Naive B cell (primary cell): ENCODE data around the gene IFNAR1. TPM values are rescaled to one million over a fixed set of nuclear protein-coding genes. Genes with fewer than 3 reads are reported as not detected.
"Not testable (repeated sequence)": the region's sequence is repeated elsewhere in the genome, so short reads cannot be mapped to it uniquely, and the experiment has no call there.

Experiments
- ATAC-seq, 2 donors: fragments of 150-1000 bp; cut with Tn5 transposase; 2 replicates each; pipeline ENCODE4 v1.10.0; 2021; ENCODE audit warnings: low read depth in 2 of 2, mild to moderate bottlenecking in 2 of 2, moderate library complexity in 2 of 2
- DNase-seq: peaks from one replicate; pipeline ENCODE4 v3.0.0; 2022
- H3K27ac Mint-ChIP-seq, 6 donors: one replicate each; pipeline ENCODE4 v1.8.0; 2020 to 2022; ENCODE audit warnings: mild to moderate bottlenecking in 6 of 6, mixed read lengths in 6 of 6, moderate library complexity in 5 of 6, inconsistent platforms in 2 of 6
- H3K27me3 Mint-ChIP-seq, 3 donors: one replicate each; pipeline ENCODE4 v1.8.0; 2021 to 2022; ENCODE audit warnings: mixed read lengths in 3 of 3, mild to moderate bottlenecking in 1 of 3
- H3K36me3 Mint-ChIP-seq, 2 donors: one replicate each; pipeline ENCODE4 v1.8.0; 2020 to 2022; ENCODE audit warnings: mixed read lengths in 2 of 2, inconsistent platforms in 1 of 2, mild to moderate bottlenecking in 1 of 2
- H3K4me1 Mint-ChIP-seq, 3 donors: one replicate each; pipeline ENCODE4 v1.8.0; 2020 to 2022; ENCODE audit warnings: mixed read lengths in 3 of 3, inconsistent platforms in 1 of 3, mild to moderate bottlenecking in 1 of 3, moderate library complexity in 1 of 3
- H3K4me3 Mint-ChIP-seq, 8 donors: one replicate each; pipeline ENCODE4 v1.8.0; 2020 to 2022; ENCODE audit warnings: mild to moderate bottlenecking in 8 of 8, mixed read lengths in 8 of 8, moderate library complexity in 8 of 8, inconsistent platforms in 2 of 8
- H3K9me3 Mint-ChIP-seq, 7 donors: one replicate each; pipeline ENCODE4 v1.8.0; 2020 to 2022; ENCODE audit warnings: mixed read lengths in 7 of 7, mild to moderate bottlenecking in 5 of 7, inconsistent platforms in 2 of 7, moderate library complexity in 1 of 7
- polyA plus RNA-seq, 6 donors: library from polyadenylated mRNA; unstranded; fragments of 300-500 nt; fragmentation: Illumina TruSeq; gene quantifications; one replicate each; pipeline ENCODE4 v1.2.3, GENCODE V29; 2021; ENCODE audit warnings: low read depth in 6 of 6

IFNAR1 gene
- polyA plus RNA-seq, 6 donors from 2014 or later, result 99.7 to 142 (median 126) TPM

- Mint-ChIP-seq H3K4me3 (no peak overlapping the region), H3K36me3 (no peaks in the 10 kb centered on the region), H3K9me3 (peaks cover 0 to 2% (median 0%) of the 10 kb centered on the region in 7 donors), H3K27ac (peak overlapping the region in 1 of 6 donors; percentile 88), H3K4me1 (peaks cover 15 to 27% (median 16%) of the 10 kb centered on the region in 3 donors), H3K27me3 (no peaks in the 10 kb centered on the region)
- ATAC-seq, result peak in 1 of 2 donors; percentile 25
- no peak for DNase-seq
Measured at GRCh38 chr21:33313183-33313582, 11.6 kb upstream of the IFNAR1 start.

GRCh38 chr21:33313611-33314010 lies 11.2 kb upstream of the IFNAR1 start:
- H3K27me3 Mint-ChIP-seq, result no peaks in the 10 kb centered on the region
- ATAC-seq, result no peak

GRCh38 chr21:33314111-33314510 lies 10.7 kb upstream of the IFNAR1 start:
- ATAC-seq (no peak), DNase-seq (no peak)
- H3K36me3 Mint-ChIP-seq, result no peaks in the 10 kb centered on the region
- no peak overlapping the region for H3K27ac Mint-ChIP-seq
- no peaks in the 10 kb centered on the region for H3K27me3 Mint-ChIP-seq
- peaks cover 0 to 2% (median 0%) of the 10 kb centered on the region in 7 donors for H3K9me3 Mint-ChIP-seq
- peaks cover 8 to 19% (median 12%) of the 10 kb centered on the region in 3 donors for H3K4me1 Mint-ChIP-seq
- H3K4me3 Mint-ChIP-seq, result no peak overlapping the region

More at GRCh38 chr21:33313611-33314010, 11.2 kb upstream of the IFNAR1 start:
- no peak for DNase-seq
- H3K36me3 Mint-ChIP-seq, result no peaks in the 10 kb centered on the region
- peaks cover 0 to 2% (median 0%) of the 10 kb centered on the region in 7 donors for H3K9me3 Mint-ChIP-seq
- H3K4me1 Mint-ChIP-seq, result peaks cover 14 to 24% (median 16%) of the 10 kb centered on the region in 3 donors
- peak overlapping the region in 4 of 6 donors; percentile 0 to 76 (median 55) for H3K27ac Mint-ChIP-seq
- H3K4me3 Mint-ChIP-seq, result peak overlapping the region in 1 of 8 donors; percentile 31

- no peaks in the 10 kb centered on the region for H3K27me3 Mint-ChIP-seq
- no peaks in the 10 kb centered on the region for H3K36me3 Mint-ChIP-seq
- peaks cover 8 to 17% (median 11%) of the 10 kb centered on the region in 3 donors for H3K4me1 Mint-ChIP-seq
- no peak overlapping the region for H3K27ac Mint-ChIP-seq
- H3K4me3 Mint-ChIP-seq, result no peak overlapping the region
- DNase-seq (no peak), ATAC-seq (no peak)
- H3K9me3 Mint-ChIP-seq, result no peaks in the 10 kb centered on the region
Measured at GRCh38 chr21:33315946-33316710, 8.6 kb upstream of the IFNAR1 start.

- no peak overlapping the region for H3K27ac Mint-ChIP-seq
- DNase-seq, result no peak
Measured at GRCh38 chr21:33317145-33317544, 7.6 kb upstream of the IFNAR1 start.

GRCh38 chr21:33317786-33318486 lies 6.8 kb upstream of the IFNAR1 start:
- ATAC-seq (no peak), DNase-seq (no peak)
- Mint-ChIP-seq H3K27ac (peak overlapping the region in 1 of 6 donors; percentile 59), H3K4me3 (no peak overlapping the region), H3K27me3 (no peaks in the 10 kb centered on the region), H3K36me3 (no peaks in the 10 kb centered on the region), H3K9me3 (no peaks in the 10 kb centered on the region), H3K4me1 (peaks cover 0 to 8% (median 5%) of the 10 kb centered on the region in 3 donors)

More at GRCh38 chr21:33317145-33317544, 7.6 kb upstream of the IFNAR1 start:
- no peak for ATAC-seq
- H3K4me3 Mint-ChIP-seq, result no peak overlapping the region
- no peaks in the 10 kb centered on the region for H3K9me3 Mint-ChIP-seq
- no peaks in the 10 kb centered on the region for H3K36me3 Mint-ChIP-seq
- H3K27me3 Mint-ChIP-seq, result no peaks in the 10 kb centered on the region
- H3K4me1 Mint-ChIP-seq, result peaks cover 7 to 15% (median 11%) of the 10 kb centered on the region in 3 donors

GRCh38 chr21:33321005-33321404 lies 3.8 kb upstream of the IFNAR1 start:
- H3K4me1 Mint-ChIP-seq, H3K9me3 Mint-ChIP-seq, ATAC-seq, H3K27me3 Mint-ChIP-seq, H3K36me3 Mint-ChIP-seq: not testable (repeated sequence)
- peak; percentile 38 for DNase-seq
- H3K27ac Mint-ChIP-seq, result peak overlapping the region in 1 of 6 donors; percentile 53
- H3K4me3 Mint-ChIP-seq, result peak overlapping the region in 1 of 8 donors; percentile 52

- not testable (repeated sequence) for DNase-seq, H3K27ac Mint-ChIP-seq, ATAC-seq, H3K36me3 Mint-ChIP-seq, H3K4me3 Mint-ChIP-seq, H3K9me3 Mint-ChIP-seq, H3K27me3 Mint-ChIP-seq
- H3K4me1 Mint-ChIP-seq, result peaks cover 15 to 24% (median 17%) of the 10 kb centered on the region in 3 donors
Measured at GRCh38 chr21:33323610-33324009, 1.2 kb upstream of the IFNAR1 start.

- DNase-seq (peak; percentile 73), ATAC-seq (peak; percentile 64 to 66)
- Mint-ChIP-seq H3K36me3 (peaks cover 0 to 4% of the 10 kb centered on the region in 2 donors), H3K27ac (no peak overlapping the region), H3K27me3 (no peaks in the 10 kb centered on the region), H3K4me1 (peaks cover 24 to 39% (median 32%) of the 10 kb centered on the region in 3 donors), H3K4me3 (no peak overlapping the region), H3K9me3 (no peaks in the 10 kb centered on the region)
Measured at GRCh38 chr21:33325222-33326067, 675 bp downstream of the IFNAR1 start.

GRCh38 chr21:33327326-33327725 lies 2.6 kb downstream of the IFNAR1 start:
- peaks cover 43 to 58% (median 50%) of the 10 kb centered on the region in 3 donors for H3K4me1 Mint-ChIP-seq
- no peaks in the 10 kb centered on the region for H3K27me3 Mint-ChIP-seq
- ATAC-seq (no peak), DNase-seq (no peak)
- peaks cover 0 to 3% (median 1%) of the 10 kb centered on the region in 7 donors for H3K9me3 Mint-ChIP-seq
- peak overlapping the region in 4 of 6 donors; percentile 50 to 87 (median 76) for H3K27ac Mint-ChIP-seq
- H3K4me3 Mint-ChIP-seq, result peak overlapping the region in 6 of 8 donors; percentile 22 to 80 (median 56)
- peaks cover 5 to 8% of the 10 kb centered on the region in 2 donors for H3K36me3 Mint-ChIP-seq

- no peak for DNase-seq
- Mint-ChIP-seq H3K27ac (peak overlapping the region; percentile 33 to 87 (median 68)), H3K9me3 (peaks cover 0 to 9% (median 6%) of the 10 kb centered on the region in 7 donors), H3K4me3 (peak overlapping the region in 6 of 8 donors; percentile 22 to 80 (median 70)), H3K36me3 (peaks cover 11 to 14% of the 10 kb centered on the region in 2 donors), H3K27me3 (no peaks in the 10 kb centered on the region), H3K4me1 (peaks cover 48 to 64% (median 56%) of the 10 kb centered on the region in 3 donors)
- no peak for ATAC-seq
Measured at GRCh38 chr21:33327792-33328433, 3.1 kb downstream of the IFNAR1 start.

- ATAC-seq (peak in 1 of 2 donors; percentile 36), DNase-seq (no peak)
- H3K27ac Mint-ChIP-seq, result peak overlapping the region in 5 of 6 donors; percentile 19 to 89 (median 80)
- H3K9me3 Mint-ChIP-seq, result peaks cover 0 to 13% (median 9%) of the 10 kb centered on the region in 7 donors
- peaks cover 17 to 19% of the 10 kb centered on the region in 2 donors for H3K36me3 Mint-ChIP-seq
- peak overlapping the region; percentile 15 to 85 (median 46) for H3K4me3 Mint-ChIP-seq
- H3K4me1 Mint-ChIP-seq, result peaks cover 58 to 84% (median 72%) of the 10 kb centered on the region in 3 donors
- no peaks in the 10 kb centered on the region for H3K27me3 Mint-ChIP-seq
Measured at GRCh38 chr21:33330726-33331125, 6.0 kb downstream of the IFNAR1 start.
